ENCODE results near the gene GSG1L.
A peak's percentile ranks its signal among the peaks of the same experiment; 100 is the strongest.

Gene GSG1L

DNA sequence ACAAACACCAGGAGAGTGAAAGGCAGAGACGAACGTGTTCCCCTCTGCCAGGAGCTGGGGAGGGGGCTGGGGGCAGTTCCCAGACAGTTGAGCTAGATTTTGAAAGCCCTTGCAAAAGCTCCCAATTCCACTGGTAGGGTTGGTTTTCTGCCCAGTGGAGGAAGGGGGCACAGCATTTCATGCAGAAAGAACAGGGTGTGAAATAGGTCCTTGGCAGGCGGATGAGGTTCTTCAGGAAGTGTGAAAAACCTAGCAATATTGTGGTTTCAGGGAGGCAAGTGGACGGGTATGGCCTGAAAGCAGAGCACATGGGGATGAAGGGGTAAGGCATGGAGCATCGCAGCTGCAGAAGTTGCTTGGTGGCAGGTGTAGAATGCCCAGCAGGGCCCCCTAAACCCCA is 265.3 kb downstream of the GSG1L start:
- Mint-ChIP-seq H3K27me3 (peaks cover 25 to 45% of the 10 kb centered on the region in 2 donors), H3K9me3 (peaks cover 0 to 2% of the 10 kb centered on the region in 2 donors), H3K4me1 (ENCODE audit: low read depth in 2 of 2) (peaks cover 2 to 4% of the 10 kb centered on the region in 2 donors), H3K36me3 (ENCODE audit: insufficient read depth) (no peaks in the 10 kb centered on the region), H3K27ac (no peak overlapping the region), H3K4me3 (no peak overlapping the region)
- no peak for ATAC-seq (replicated peaks)
- no peak for DNase-seq

DNA sequence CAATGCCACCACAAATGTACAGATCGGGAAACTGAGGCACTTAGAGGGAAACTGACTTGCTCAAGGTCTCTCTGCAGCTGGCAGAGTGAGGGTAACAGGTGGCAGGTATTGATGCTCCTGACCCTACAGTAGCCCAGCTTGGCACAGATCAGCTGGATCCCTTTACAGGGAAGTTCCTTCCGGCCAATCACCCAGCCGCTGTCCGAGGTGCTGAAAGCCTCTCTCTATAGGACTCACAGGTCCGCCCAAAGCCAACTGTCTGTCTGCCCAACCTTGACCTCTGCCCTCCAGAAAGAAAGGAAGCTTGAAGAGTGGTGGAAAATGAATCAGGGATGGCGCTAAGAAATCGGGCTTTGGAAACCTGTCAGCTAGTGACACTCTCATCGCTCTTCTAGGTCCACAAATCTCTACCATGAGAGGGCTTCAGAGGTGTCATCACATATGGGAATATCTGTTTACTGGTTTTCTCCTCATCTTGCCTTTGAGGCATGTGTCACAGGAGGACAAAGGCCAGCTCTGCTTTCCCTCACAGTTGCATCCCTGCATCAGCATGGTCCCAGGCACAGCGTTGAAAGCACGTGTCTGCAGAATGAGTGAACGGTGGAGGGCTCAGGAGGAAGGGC is 267.4 kb downstream of the GSG1L start:
- Mint-ChIP-seq H3K9me3 (peaks cover 0 to 2% of the 10 kb centered on the region in 2 donors), H3K27ac (no peak overlapping the region), H3K4me1 (ENCODE audit: low read depth in 2 of 2) (peaks cover 2 to 4% of the 10 kb centered on the region in 2 donors), H3K27me3 (peaks cover 11 to 37% of the 10 kb centered on the region in 2 donors), H3K36me3 (ENCODE audit: insufficient read depth) (no peaks in the 10 kb centered on the region), H3K4me3 (no peak overlapping the region)
- ATAC-seq (replicated peaks) (no peak), DNase-seq (peak in 1 of 3 experiments; percentile 3)

DNA sequence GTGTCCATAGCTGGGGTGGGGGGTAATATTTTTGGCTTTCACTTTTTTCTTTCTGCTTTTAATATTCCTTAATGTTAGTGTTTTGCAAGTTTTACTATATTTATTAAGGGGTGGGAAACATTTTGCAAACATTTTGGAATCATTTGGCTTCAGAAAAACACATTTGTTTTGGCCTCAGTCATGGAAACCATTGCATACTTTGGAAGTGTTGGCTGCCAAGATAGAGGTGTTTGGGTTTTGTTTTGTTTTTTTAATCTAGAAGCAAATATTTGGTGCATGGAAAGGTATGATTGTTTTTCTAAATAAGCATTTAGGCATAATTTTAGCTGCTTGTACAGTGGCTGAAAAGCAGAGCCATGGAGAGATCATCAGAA is 270.3 kb downstream of the GSG1L start:
- ATAC-seq (replicated peaks) (no peak), DNase-seq (no peak)
- H3K27ac Mint-ChIP-seq, result no peak overlapping the region
- H3K9me3 Mint-ChIP-seq, result peaks cover 0 to 2% of the 10 kb centered on the region in 2 donors
- no peak overlapping the region for H3K4me3 Mint-ChIP-seq
- peaks cover under 1 to 4% of the 10 kb centered on the region in 2 donors for H3K4me1 Mint-ChIP-seq (ENCODE audit: low read depth in 2 of 2)
- peaks cover 11 to 30% of the 10 kb centered on the region in 2 donors for H3K27me3 Mint-ChIP-seq
- H3K36me3 Mint-ChIP-seq (ENCODE audit: insufficient read depth), result no peaks in the 10 kb centered on the region

DNA sequence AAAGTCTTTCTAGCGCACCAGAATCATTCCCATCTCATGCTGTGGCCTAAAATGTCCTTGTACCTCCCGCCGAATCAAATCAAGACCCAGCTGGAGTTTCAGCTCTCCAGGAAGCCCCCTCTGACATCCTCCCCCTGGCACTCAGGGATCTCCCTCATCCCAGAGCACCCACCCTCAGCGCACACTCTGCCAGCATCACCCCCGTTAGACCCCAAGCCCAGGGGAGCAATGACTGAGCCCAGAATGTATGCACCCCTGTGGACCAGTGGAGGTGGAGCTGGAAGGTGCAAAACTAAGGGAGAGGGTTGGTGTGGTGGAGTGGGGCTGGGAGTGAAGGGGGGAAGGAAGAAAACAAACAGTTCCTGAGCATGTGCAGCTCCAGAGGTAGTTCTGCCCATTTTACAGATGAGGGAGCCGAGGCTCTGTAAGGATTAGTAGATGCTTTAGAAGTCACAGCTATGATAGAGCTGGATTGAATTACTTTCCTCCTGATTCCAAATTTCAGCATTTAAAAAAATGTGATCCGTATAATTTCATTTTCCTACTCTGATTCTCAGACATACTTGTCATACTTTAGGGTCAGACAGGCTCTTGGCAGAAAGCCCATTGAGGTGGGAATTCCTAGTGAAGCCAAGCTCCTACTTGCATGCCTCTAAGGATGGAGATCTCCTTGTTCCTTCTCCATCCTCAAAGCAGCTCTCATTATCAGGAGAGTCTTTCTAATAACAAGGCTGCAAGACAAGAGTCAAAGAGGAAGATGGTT is 270.8 kb downstream of the GSG1L start:
- no peaks in the 10 kb centered on the region for H3K4me1 Mint-ChIP-seq (ENCODE audit: low read depth in 2 of 2)
- H3K4me3 Mint-ChIP-seq, result no peak overlapping the region
- no peaks in the 10 kb centered on the region for H3K36me3 Mint-ChIP-seq (ENCODE audit: insufficient read depth)
- DNase-seq (no peak), ATAC-seq (replicated peaks) (no peak)
- peaks cover 0 to 2% of the 10 kb centered on the region in 2 donors for H3K9me3 Mint-ChIP-seq
- H3K27me3 Mint-ChIP-seq, result peaks cover 11 to 30% of the 10 kb centered on the region in 2 donors
- no peak overlapping the region for H3K27ac Mint-ChIP-seq

DNA sequence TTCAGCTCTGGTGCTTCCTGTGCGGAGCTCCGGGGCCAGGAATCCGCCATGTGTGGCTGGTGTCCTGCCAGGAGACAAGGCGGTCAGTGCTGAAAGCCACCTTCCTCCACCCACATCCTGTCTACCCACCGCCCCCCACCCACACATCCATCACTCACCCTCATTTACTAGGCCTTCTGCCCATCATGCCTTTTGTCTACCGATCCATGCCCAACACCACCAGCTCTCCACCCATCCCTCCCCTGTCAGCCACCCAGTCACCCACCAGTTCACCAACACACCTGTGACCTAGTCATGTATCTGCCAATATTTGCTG is 272.2 kb downstream of the GSG1L start:
- DNase-seq (no peak), ATAC-seq (replicated peaks) (no peak)
- Mint-ChIP-seq H3K4me3 (no peak overlapping the region), H3K27me3 (peaks cover 11 to 25% of the 10 kb centered on the region in 2 donors), H3K36me3 (ENCODE audit: insufficient read depth) (no peaks in the 10 kb centered on the region), H3K9me3 (peaks cover 0 to 2% of the 10 kb centered on the region in 2 donors), H3K27ac (no peak overlapping the region), H3K4me1 (ENCODE audit: low read depth in 2 of 2) (no peaks in the 10 kb centered on the region)

DNA sequence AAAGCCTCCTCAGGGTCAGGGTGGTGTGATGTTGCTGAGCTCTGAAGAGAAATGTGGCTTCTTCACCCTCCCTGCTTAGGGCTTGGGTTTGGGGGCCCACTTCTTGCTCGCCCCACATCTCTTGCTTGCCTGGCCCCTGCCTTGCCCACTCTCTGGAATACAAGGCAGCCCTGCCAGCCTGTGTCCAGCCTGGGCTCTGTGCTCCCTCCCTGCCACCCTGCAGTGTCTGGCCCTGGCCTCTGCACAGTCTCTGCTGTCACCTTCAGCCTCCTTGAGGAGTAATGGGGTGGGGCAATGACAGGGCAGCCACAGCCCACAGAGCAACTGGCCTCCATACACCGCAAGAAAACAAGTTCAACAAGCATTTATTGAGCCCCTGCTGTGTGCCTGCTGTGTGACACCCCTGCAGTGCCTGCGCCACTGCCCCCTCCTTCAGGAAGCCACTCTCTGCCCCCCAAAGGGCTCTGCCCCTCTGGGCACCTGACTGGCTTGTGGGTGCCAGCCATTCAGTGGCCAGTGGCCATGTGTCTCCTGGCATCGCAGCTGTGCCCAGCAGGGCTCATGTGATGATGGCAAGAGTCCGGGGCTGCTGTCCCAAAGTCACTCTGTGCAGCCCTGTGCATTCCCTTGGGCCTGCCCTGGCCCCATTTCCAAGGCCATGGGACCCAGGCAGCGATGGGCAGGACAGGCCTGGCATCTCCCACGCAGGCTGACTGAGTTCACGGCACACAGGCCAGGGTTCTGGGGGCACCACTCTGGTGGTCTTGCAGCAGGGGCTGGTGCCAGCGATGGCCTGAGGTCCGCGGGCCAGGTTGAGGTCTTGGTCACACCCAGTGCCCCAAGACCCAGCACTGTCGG is 272.7 kb downstream of the GSG1L start:
- Mint-ChIP-seq H3K4me1 (ENCODE audit: low read depth in 2 of 2) (no peaks in the 10 kb centered on the region), H3K27ac (no peak overlapping the region), H3K4me3 (no peak overlapping the region), H3K27me3 (peaks cover 9 to 19% of the 10 kb centered on the region in 2 donors), H3K9me3 (peaks cover 0 to 2% of the 10 kb centered on the region in 2 donors), H3K36me3 (ENCODE audit: insufficient read depth) (no peaks in the 10 kb centered on the region)
- no peak for ATAC-seq (replicated peaks)
- no peak for DNase-seq

DNA sequence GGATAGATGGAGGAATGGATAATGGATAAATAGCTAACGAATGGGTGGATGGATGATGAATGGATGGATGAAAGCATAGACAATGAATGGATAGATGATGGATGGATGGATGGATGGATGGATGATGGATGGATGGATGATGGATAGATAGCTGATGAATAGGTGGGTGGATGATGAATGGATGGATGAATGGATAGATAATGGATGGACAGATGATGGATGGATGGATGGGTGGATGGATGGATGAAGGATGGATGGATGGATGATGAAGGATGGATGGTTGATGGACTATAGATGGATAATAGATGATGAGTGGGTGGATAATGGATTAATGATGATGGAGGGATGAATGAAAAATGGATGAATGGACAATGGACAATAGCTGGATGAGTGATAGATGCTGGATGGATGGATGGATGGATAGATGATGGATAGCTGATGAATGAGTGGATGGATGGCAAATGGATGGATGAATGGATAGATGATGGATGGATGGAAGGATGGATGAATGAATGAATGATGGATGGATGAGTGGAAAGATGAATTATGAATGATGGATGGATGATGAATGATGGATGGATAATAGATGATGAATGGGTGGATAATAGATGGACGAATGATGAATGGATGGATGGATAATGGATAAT is 273.8 kb downstream of the GSG1L start:
- no peak overlapping the region for H3K27ac Mint-ChIP-seq
- no peaks in the 10 kb centered on the region for H3K9me3 Mint-ChIP-seq
- ATAC-seq (replicated peaks) (no peak), DNase-seq (no peak)
- no peak overlapping the region for H3K4me3 Mint-ChIP-seq
- H3K36me3 Mint-ChIP-seq (ENCODE audit: insufficient read depth), result no peaks in the 10 kb centered on the region
- H3K27me3 Mint-ChIP-seq, result peaks cover 5 to 9% of the 10 kb centered on the region in 2 donors
- no peaks in the 10 kb centered on the region for H3K4me1 Mint-ChIP-seq (ENCODE audit: low read depth in 2 of 2)

DNA sequence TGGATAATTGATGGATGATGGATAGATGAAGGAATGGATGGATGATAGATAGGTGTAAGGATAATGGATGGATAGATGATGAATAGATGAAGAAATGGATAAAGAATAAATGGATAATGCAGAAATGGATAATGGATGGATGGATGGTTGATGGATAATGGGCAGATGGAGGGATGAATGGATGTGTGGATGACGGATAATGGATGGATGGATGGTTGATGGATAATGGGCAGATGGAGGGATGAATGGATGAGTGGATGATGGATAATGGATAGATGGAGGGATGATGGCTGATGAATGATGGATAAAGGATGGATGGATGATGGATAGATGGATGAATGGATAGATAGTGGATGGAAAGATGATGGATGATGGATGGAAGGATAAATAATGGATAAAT is 274.4 kb downstream of the GSG1L start:
- ATAC-seq (replicated peaks) (no peak), DNase-seq (no peak)
- Mint-ChIP-seq H3K4me1 (ENCODE audit: low read depth in 2 of 2) (no peaks in the 10 kb centered on the region), H3K9me3 (no peaks in the 10 kb centered on the region), H3K36me3 (ENCODE audit: insufficient read depth) (no peaks in the 10 kb centered on the region), H3K27me3 (peaks cover 5 to 8% of the 10 kb centered on the region in 2 donors), H3K4me3 (no peak overlapping the region), H3K27ac (no peak overlapping the region)

DNA sequence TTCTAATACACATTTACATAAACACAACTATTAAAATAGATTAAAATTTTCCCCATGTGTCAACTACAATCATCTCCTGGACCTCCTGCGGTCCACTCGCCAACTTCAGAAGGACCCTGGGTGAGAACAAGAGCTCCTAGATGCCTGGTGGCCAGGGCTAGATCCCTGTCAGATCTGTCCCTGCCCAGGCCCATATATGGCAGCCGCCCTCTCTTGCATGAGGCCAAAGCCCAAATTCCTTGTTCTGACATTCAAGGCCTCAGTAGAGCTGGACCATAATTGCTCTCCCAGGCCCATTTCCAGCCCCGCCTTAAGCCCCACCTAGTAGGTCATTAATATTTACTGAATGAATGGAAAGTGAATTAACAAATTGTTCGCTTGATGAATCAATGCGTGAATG is 275.8 kb downstream of the GSG1L start:
- H3K4me1 Mint-ChIP-seq (ENCODE audit: low read depth in 2 of 2), result no peaks in the 10 kb centered on the region
- ATAC-seq (replicated peaks) (no peak), DNase-seq (no peak)
- no peak overlapping the region for H3K27ac Mint-ChIP-seq
- H3K4me3 Mint-ChIP-seq, result no peak overlapping the region
- peaks cover 5 to 8% of the 10 kb centered on the region in 2 donors for H3K27me3 Mint-ChIP-seq
- peaks cover 2% of the 10 kb centered on the region for H3K36me3 Mint-ChIP-seq (ENCODE audit: insufficient read depth)
- H3K9me3 Mint-ChIP-seq, result no peaks in the 10 kb centered on the region

DNA sequence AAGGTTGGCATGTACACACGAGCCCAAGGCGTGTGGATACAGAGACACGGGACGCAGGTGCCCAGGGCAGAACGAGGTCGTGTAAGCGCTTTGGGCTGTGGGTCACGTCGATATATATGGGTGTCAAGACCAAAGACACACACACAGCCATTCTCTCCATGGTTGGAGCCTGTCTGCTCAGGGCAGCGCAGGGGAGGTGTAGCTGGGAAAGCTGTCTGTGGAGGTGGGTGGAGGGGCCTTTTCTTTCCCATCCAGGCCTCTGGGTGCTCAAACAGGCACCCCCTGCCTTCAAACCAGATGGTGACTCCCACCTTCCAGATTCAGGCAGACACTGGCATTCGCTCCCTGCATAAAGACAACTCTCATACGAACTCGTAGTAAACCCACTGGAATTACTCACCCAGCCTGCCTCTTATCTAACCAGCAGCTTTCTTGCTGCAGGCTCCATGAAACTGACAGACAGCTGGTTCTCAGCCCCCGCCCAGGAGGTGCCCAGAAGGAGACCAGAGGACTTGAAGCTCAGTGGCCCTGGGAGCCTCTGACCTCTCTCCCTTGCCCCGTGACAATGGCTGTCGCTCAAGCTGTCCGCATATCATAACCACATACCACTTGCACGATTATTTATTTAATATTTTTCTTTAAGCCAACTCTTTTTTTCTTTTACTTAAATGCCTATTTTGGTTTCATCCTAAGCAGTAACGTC is 276.4 kb downstream of the GSG1L start:
- peaks cover 3% of the 10 kb centered on the region for H3K36me3 Mint-ChIP-seq (ENCODE audit: insufficient read depth)

DNA sequence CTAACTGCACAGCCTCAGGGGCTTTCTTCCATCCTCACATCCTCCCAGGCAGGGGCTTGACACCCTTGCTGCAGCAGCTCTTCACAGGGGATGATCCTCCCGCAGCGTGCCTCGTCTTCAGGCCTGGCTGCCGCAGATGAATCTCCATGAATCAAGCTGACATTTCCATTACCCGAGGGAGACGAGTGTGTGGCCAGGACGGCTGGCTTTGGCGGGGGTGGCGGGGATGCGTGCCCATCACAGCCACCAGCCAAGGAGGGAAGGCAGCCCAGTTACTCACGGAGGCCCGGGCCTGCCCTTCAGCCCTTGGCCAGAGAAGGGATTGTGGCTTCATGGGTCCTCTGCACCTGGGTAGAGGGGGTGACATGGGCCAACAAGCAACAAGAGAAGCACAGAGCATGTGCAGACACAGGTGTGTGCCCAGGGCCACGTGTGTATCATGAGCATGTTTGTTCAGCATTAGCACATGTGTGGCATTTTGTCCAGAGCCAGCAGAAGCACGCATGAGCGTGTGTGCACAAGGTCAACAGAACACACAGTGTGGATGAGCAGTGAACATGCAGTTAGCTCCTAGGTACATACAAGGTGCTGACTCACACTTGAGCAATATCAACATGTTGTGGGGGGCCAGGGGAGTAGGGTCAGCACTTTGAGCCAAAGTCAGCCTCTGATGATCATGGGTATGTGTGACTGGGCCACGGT is 277.1 kb downstream of the GSG1L start:
- no peak for ATAC-seq (replicated peaks)
- peaks cover 3% of the 10 kb centered on the region for H3K36me3 Mint-ChIP-seq (ENCODE audit: insufficient read depth)

More for the DNA sequence above, 276.4 kb downstream of the GSG1L start:
- Mint-ChIP-seq H3K9me3 (no peaks in the 10 kb centered on the region), H3K4me3 (no peak overlapping the region), H3K27me3 (peaks cover 5 to 7% of the 10 kb centered on the region in 2 donors), H3K4me1 (ENCODE audit: low read depth in 2 of 2) (no peaks in the 10 kb centered on the region), H3K27ac (no peak overlapping the region)
- ATAC-seq (replicated peaks), result no peak
- DNase-seq, result no peak

DNA sequence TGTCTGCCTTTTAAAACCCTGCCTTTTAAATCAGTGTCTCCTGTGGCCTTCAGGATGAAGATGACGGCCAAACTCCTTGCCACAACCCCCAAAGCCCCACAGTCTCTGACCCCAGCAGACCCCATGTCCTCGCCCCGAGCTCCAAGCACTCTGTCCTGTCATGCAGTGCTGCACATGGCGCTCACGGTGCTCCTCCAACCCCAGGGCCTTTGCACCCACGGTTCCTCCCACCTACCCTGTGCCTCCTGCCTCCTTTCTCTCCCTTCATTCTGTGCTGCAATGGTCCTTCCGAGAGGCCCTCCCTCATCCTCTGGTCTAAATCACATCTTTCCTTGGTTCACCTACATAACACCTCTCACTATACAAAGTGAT is 278.2 kb downstream of the GSG1L start:
- peaks cover 3% of the 10 kb centered on the region for H3K36me3 Mint-ChIP-seq (ENCODE audit: insufficient read depth)
- no peaks in the 10 kb centered on the region for H3K9me3 Mint-ChIP-seq
- DNase-seq (no peak), ATAC-seq (replicated peaks) (no peak)
- no peak overlapping the region for H3K4me3 Mint-ChIP-seq
- no peaks in the 10 kb centered on the region for H3K27me3 Mint-ChIP-seq
- no peak overlapping the region for H3K27ac Mint-ChIP-seq
- no peaks in the 10 kb centered on the region for H3K4me1 Mint-ChIP-seq (ENCODE audit: low read depth in 2 of 2)

More for the DNA sequence above, 277.1 kb downstream of the GSG1L start:
- no peak overlapping the region for H3K4me3 Mint-ChIP-seq
- H3K27me3 Mint-ChIP-seq, result peaks cover 0 to under 1% of the 10 kb centered on the region in 2 donors
- H3K9me3 Mint-ChIP-seq, result no peaks in the 10 kb centered on the region
- DNase-seq, result no peak
- no peak overlapping the region for H3K27ac Mint-ChIP-seq
- no peaks in the 10 kb centered on the region for H3K4me1 Mint-ChIP-seq (ENCODE audit: low read depth in 2 of 2)
